ENCODE measurements around the gene RPL21.

Gene RPL21

GRCh38 chr13:27302643-27303262, 51.4 kb downstream of the RPL21 start:
- TF ChIP-seq, protein P1, sequence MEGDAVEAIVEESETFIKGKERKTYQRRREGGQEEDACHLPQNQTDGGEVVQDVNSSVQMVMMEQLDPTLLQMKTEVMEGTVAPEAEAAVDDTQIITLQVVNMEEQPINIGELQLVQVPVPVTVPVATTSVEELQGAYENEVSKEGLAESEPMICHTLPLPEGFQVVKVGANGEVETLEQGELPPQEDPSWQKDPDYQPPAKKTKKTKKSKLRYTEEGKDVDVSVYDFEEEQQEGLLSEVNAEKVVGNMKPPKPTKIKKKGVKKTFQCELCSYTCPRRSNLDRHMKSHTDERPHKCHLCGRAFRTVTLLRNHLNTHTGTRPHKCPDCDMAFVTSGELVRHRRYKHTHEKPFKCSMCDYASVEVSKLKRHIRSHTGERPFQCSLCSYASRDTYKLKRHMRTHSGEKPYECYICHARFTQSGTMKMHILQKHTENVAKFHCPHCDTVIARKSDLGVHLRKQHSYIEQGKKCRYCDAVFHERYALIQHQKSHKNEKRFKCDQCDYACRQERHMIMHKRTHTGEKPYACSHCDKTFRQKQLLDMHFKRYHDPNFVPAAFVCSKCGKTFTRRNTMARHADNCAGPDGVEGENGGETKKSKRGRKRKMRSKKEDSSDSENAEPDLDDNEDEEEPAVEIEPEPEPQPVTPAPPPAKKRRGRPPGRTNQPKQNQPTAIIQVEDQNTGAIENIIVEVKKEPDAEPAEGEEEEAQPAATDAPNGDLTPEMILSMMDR (IDR thresholded peaks at IDR 0.05; ENCODE audit: control insufficient read depth, extremely low read depth, insufficient read depth): no peak
- no peak overlapping the region for H3K4me3 ChIP-seq (ENCODE audit: low read depth, low read length)
- no peak for DNase-seq (ENCODE audit: low read depth)

DNA sequence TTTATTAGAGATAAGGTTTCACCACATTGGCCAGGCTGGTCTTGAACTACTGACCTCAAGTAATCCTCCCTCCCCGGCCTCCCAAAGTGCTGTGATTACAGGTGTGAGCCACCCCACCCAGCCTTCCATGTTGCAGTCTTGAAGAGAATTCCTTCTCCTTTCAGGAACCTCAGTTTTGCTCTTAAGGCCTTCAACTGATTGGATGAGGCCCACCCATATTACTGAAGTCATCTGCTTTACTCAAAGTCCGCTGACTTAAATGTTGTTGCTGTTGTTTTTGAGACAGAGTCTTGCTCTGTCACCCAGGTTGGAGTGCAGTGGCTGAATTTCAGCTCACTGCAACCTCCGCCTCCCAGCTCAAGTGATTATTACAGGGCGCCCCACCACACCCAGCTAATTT, 52.7 kb downstream of the RPL21 start:
- TF ChIP-seq, protein P1 (IDR thresholded peaks at IDR 0.05; ENCODE audit: control insufficient read depth, extremely low read depth, insufficient read depth): no peak
- DNase-seq (ENCODE audit: low read depth): no peak
- H3K4me3 ChIP-seq (ENCODE audit: low read depth, low read length): no peak overlapping the region

DNA sequence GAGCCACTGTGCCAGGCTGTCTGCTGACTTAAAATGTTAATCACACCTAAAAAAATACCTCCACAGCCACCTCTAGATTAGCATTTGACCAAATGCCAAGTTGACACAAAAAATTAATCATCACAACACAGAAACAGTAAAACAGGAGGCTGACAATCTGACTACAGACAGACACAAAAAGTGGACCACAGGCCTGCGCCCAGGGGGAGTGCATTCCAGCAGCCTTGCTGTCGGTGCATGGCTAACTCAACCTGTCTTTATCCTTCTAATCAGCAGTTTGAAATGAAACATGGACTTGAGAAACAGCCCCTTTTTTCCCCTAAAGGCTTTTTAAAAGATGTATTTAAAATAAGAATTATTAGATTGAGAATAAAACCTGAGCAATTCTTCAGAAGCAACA, 53.3 kb downstream of the RPL21 start:
- H3K4me3 ChIP-seq (ENCODE audit: low read depth, low read length): no peak overlapping the region
- no peak for DNase-seq (ENCODE audit: low read depth)
- TF ChIP-seq, protein P1 (IDR thresholded peaks at IDR 0.05; ENCODE audit: control insufficient read depth, extremely low read depth, insufficient read depth): no peak
